Activated CD4-positive, alpha-beta T cell treated with anti-CD3 and anti-CD28 coated beads, Interleukin-2, amount 50 U/mL, for 24 hours (primary cell): ENCODE data around the gene UBXN6.

Experiments
- DNase-seq, 2 donors: peaks; one replicate each; pipeline ENCODE4 v3.0.0-alpha.2; 2020; ENCODE audit warnings: low read depth in 1 of 2, low spot score in 1 of 2

Gene UBXN6

GRCh38 chr19:4409123-4409933 is 48.3 kb downstream of the UBXN6 start:
- no peak for DNase-seq

GRCh38 chr19:4406626-4407025 is 51.0 kb downstream of the UBXN6 start:
- DNase-seq = no peak

GRCh38 chr19:4405977-4406376 is 51.6 kb downstream of the UBXN6 start:
- DNase-seq = no peak

GRCh38 chr19:4403005-4403761 is 54.4 kb downstream of the UBXN6 start:
- DNase-seq = no peak

- peak; percentile 93 to 99 for DNase-seq
Measured at GRCh38 chr19:4402171-4403004, 55.2 kb downstream of the UBXN6 start, which contains the start of gene CHAF1A. TSS of gene CHAF1A (plus strand) at chr19:4402640. CDS start at chr19:4402763, 123 bp downstream.

GRCh38 chr19:4401769-4402170 is 55.8 kb downstream of the UBXN6 start:
- DNase-seq = no peak

GRCh38 chr19:4400135-4400936 is 57.3 kb downstream of the UBXN6 start, which contains the start of gene SH3GL1:
TSS of gene SH3GL1 (minus strand) at chr19:4400547. CDS start at chr19:4400368, 179 bp downstream.
- peak; percentile 91 to 92 for DNase-seq

GRCh38 chr19:4399812-4400134 is 57.8 kb downstream of the UBXN6 start:
- DNase-seq = no peak

- DNase-seq = no peak
Measured at GRCh38 chr19:4396949-4397783, 60.4 kb downstream of the UBXN6 start.
